ENCODE measurements around the gene TM9SF4.

TM9SF4 gene

DNA sequence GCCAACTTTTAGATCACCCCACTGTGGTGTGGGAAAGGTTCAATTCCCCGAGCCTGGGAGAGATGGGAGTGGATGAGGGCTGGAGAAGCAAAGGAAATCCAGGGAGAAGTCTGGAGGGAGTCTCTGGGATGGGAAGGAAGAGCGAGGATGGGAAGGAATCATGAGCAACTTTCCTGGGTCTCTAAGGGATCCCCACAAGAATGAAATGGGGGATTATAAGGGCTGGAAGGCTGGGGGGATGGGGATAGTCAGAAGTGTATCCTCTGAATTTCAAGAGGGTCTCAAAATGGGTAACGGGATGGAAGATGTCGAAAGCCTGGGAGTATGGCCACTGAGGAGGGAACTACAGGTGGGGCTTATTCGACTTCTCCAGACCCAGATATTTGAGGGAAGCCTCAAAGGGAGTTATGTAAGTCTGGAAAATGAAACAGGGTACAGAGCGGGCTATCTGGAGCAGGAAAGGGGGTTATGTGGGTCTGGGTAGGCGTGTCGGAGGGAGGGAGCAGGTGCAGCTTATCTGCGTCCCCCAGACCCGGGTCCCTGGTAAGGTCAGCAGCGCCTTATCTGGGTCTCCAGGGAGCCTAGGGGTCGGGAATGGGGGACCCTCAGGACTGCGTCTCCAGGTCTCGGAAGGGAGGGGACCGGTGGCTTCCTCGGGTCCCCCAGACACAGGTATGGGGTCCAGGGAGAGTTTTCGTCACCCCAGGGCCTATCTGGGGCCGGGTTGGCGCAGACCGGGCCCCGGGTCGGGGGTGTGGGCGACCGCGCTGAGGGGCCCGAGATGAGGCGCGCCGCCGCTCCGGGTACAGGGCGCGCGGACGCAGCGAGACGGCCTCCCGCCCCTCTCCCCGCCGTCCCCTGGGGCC, 97.5 kb downstream of the TM9SF4 start:
- peak overlapping the region; percentile 99 for H3K4me3 ChIP-seq (ENCODE audit: low read length)
- no peak for DNase-seq (ENCODE audit: low read depth)
- no peak for TF ChIP-seq CTCF (conservative IDR thresholded peaks at IDR 0.05; ENCODE audit: low read depth, low read length)

DNA sequence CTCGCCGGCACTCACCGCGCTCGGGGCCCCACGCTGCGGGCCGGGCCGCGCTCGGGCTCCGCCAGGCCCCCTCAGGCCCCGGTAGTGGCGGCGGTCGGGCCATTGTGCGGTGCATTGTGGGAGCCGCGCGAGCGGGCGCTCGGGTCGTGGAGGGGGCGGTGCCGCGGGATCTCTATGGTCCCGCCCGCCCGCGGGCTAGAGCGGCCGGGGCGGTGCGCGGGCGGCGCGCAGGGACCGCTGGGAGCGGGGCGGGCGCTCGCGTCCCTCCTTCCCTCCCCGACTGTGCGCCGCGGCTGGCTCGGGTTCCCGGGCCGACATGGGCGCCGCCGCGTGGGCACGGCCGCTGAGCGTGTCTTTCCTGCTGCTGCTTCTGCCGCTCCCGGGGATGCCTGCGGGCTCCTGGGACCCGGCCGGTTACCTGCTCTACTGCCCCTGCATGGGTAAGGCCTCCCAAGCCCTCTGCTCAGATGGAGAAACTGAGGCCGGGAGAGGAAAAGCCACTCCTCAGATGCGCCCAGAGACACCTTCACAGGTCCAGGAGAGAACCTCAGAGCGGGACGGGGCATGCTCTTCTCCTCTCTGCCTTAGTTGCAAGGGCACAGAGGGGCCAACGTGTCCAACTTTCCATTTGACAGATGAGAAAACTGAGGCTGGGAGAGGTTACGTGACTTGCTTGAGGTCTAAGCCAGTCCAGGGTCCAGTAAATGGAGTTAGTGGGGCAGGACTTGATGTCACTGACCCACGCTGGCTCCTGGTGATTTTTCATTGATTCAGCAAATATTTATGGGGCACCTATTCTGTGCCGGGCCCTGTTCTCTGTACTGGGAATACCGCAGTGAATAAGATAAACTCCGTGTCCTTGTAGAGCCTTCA, 98.3 kb downstream of the TM9SF4 start, which contains the start of the genes PLAGL2 and POFUT1:
TSS of gene PLAGL2 (minus strand) at position 118 of the 873 bp plus-strand sequence. CDS start 5,565 bp downstream, outside the sequence.
TSS of gene POFUT1 (plus strand) at position 255 of the 873 bp plus-strand sequence. CDS start at position 317, 62 bp downstream.
- peak within 1 kb of the TSS; percentile 99 for H3K4me3 ChIP-seq (ENCODE audit: low read length)
- peak; percentile 14 for TF ChIP-seq CTCF (conservative IDR thresholded peaks at IDR 0.05; ENCODE audit: low read depth, low read length)
- peak; percentile 40 for DNase-seq (ENCODE audit: low read depth)

DNA sequence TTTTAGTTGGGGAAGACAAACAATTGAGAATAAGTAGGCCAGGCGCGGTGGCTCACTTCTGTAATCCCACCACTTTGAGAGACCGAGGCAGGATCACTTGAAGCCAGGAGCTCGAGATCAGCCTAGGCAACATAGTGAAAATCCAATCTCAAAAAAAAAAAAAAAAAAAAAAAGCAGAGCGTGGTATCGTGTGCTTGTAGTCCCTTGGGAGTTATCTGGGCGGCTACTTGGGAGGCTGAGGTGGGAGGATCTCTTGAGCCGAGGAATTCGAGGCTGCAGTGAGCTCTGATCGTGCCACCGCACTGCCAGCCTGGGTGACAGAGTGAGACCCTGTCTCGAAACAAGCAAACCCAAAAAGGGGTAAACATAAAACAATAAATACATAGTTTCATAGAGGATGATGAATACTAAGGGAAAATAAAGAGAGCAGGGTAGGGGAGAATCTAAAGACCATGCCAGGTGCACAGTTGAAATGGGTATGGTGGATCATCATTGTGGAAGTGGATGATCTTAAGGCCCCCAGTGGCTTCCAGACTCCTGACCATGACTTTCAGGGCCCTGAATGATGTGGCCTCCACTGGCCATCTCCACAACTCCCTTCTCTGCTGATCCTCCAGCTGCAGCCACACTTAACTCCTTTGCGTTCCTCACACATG, 99.1 kb downstream of the TM9SF4 start:
- no peak for DNase-seq (ENCODE audit: low read depth)
- TF ChIP-seq CTCF (conservative IDR thresholded peaks at IDR 0.05; ENCODE audit: low read depth, low read length), result no peak
- peak overlapping the region; percentile 99 for H3K4me3 ChIP-seq (ENCODE audit: low read length)

- DNase-seq (ENCODE audit: low read depth), result no peak
- no peak for TF ChIP-seq CTCF (conservative IDR thresholded peaks at IDR 0.05; ENCODE audit: low read depth, low read length)
Measured at GRCh38 chr20:32209850-32210605, 100.5 kb downstream of the TM9SF4 start.

DNA sequence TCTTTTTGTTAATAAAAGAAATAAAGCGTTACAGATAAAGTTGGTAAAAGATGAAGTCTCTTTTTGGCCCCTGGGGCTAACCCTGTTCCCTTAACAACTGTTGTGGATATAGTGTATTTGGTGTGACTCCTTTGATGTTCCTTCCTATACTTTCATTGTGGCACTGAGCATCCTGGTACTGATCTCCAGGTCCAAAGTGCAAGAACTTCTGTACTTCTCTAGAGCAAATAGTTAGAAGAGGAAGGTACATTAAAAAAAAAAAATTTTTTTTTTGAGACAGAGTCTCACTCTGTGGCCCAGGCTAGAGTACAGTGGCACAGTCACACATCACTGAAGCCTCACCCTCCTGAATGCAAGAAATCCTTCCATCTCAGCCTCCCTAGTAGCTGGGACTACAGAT, 104.4 kb downstream of the TM9SF4 start:
- no peak overlapping the region for H3K4me3 ChIP-seq (ENCODE audit: low read length)
- TF ChIP-seq CTCF (conservative IDR thresholded peaks at IDR 0.05; ENCODE audit: low read depth, low read length), result no peak
- no peak for DNase-seq (ENCODE audit: low read depth)

More at GRCh38 chr20:32209850-32210605, 100.5 kb downstream of the TM9SF4 start:
- no peak overlapping the region for H3K4me3 ChIP-seq (ENCODE audit: low read length)

DNA sequence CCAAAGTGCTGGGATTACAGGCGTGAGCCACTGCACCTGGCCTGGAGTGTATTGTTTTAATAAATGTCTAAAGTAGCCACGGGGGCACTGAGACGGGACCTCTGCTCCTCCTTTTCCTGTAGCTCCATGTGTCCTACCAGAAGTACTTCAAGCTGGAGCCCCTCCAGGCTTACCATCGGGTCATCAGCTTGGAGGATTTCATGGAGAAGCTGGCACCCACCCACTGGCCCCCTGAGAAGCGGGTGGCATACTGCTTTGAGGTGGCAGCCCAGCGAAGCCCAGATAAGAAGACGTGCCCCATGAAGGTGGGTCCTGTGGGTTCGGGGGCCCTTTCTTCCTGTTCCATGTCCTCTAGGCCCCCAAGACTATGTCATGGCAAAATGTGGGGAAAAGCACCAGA, 105.6 kb downstream of the TM9SF4 start:
- no peak overlapping the region for H3K4me3 ChIP-seq (ENCODE audit: low read length)
- TF ChIP-seq CTCF (conservative IDR thresholded peaks at IDR 0.05; ENCODE audit: low read depth, low read length), result no peak
- no peak for DNase-seq (ENCODE audit: low read depth)
